ENCODE data around the gene CDC23.
"Not testable (repeated sequence)": the region's sequence is repeated elsewhere in the genome, so short reads cannot be mapped to it uniquely, and the experiment has no call there.

Gene CDC23

GRCh38 chr5:138159666-138160065 lies 53.5 kb downstream of the CDC23 start:
- H3K9ac ChIP-seq (ENCODE audit: low read length in 5 of 5) = no peak overlapping the region
- H3K27me3 ChIP-seq (ENCODE audit: control insufficient read depth in 5 of 5, insufficient read depth in 4 of 5, low read length in 5 of 5) = no peaks in the 10 kb centered on the region
- no peaks in the 10 kb centered on the region for H3K9me3 ChIP-seq (ENCODE audit: control insufficient read depth in 5 of 5, low read length in 5 of 5)
- peaks cover 63 to 84% (median 81%) of the 10 kb centered on the region in 5 donors for H3K36me3 ChIP-seq (ENCODE audit: control insufficient read depth in 5 of 5, insufficient read depth in 5 of 5, low read length in 5 of 5)
- no peaks in the 10 kb centered on the region for H3K4me1 ChIP-seq (ENCODE audit: control insufficient read depth in 5 of 5, insufficient read depth in 5 of 5, low read length in 5 of 5)
- H3K27ac ChIP-seq (ENCODE audit: low read depth, low read length) = no peak overlapping the region
- H3K4me3 ChIP-seq (ENCODE audit: low read depth in 1 of 5, low read length in 5 of 5) = no peak overlapping the region

GRCh38 chr5:138157626-138158025 lies 55.5 kb downstream of the CDC23 start:
- Histone ChIP-seq H3K27ac (ENCODE audit: low read depth, low read length) (no peak overlapping the region), H3K27me3 (ENCODE audit: control insufficient read depth in 5 of 5, insufficient read depth in 4 of 5, low read length in 5 of 5) (no peaks in the 10 kb centered on the region), H3K4me3 (ENCODE audit: low read depth in 1 of 5, low read length in 5 of 5) (no peak overlapping the region), H3K36me3 (ENCODE audit: control insufficient read depth in 5 of 5, insufficient read depth in 5 of 5, low read length in 5 of 5) (peaks cover 47 to 63% (median 61%) of the 10 kb centered on the region in 5 donors), H3K9me3 (ENCODE audit: control insufficient read depth in 5 of 5, low read length in 5 of 5) (no peaks in the 10 kb centered on the region), H3K9ac (ENCODE audit: low read length in 5 of 5) (no peak overlapping the region), H3K4me1 (ENCODE audit: control insufficient read depth in 5 of 5, insufficient read depth in 5 of 5, low read length in 5 of 5) (no peaks in the 10 kb centered on the region)

DNA sequence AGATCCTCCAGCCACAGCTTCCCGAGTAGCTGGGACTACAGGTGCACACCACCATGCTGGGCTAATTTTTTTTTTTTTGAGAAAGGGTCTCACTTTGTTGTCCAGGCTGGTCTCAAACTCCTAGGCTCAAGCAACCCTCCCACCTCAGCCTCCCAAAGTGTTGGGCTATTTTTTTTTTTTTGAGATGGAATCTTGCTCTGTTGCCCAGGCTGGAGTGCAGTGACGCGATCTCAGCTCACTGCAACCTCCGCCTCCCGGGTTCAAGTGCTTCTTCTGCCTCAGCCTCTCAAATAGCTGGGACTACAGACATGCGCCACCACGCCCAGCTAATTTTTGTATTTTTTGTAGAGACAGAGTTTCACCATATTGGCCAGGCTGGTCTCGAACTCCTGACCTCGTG lies 57.1 kb downstream of the CDC23 start:
- H3K27ac ChIP-seq (ENCODE audit: low read depth, low read length); H3K4me1 ChIP-seq (ENCODE audit: control insufficient read depth in 5 of 5, insufficient read depth in 5 of 5, low read length in 5 of 5); H3K9ac ChIP-seq (ENCODE audit: low read length in 5 of 5); H3K4me3 ChIP-seq (ENCODE audit: low read depth in 1 of 5, low read length in 5 of 5); H3K27me3 ChIP-seq (ENCODE audit: control insufficient read depth in 5 of 5, insufficient read depth in 4 of 5, low read length in 5 of 5); H3K9me3 ChIP-seq (ENCODE audit: control insufficient read depth in 5 of 5, low read length in 5 of 5): not testable (repeated sequence)
- peaks cover 40 to 47% (median 46%) of the 10 kb centered on the region in 5 donors for H3K36me3 ChIP-seq (ENCODE audit: control insufficient read depth in 5 of 5, insufficient read depth in 5 of 5, low read length in 5 of 5)

GRCh38 chr5:138149530-138149929 lies 63.6 kb downstream of the CDC23 start:
- Histone ChIP-seq H3K9me3 (ENCODE audit: control insufficient read depth in 5 of 5, low read length in 5 of 5) (no peaks in the 10 kb centered on the region), H3K4me3 (ENCODE audit: low read depth in 1 of 5, low read length in 5 of 5) (no peak overlapping the region), H3K36me3 (ENCODE audit: control insufficient read depth in 5 of 5, insufficient read depth in 5 of 5, low read length in 5 of 5) (no peaks in the 10 kb centered on the region), H3K27me3 (ENCODE audit: control insufficient read depth in 5 of 5, insufficient read depth in 4 of 5, low read length in 5 of 5) (no peaks in the 10 kb centered on the region), H3K9ac (ENCODE audit: low read length in 5 of 5) (no peak overlapping the region), H3K4me1 (ENCODE audit: control insufficient read depth in 5 of 5, insufficient read depth in 5 of 5, low read length in 5 of 5) (no peaks in the 10 kb centered on the region), H3K27ac (ENCODE audit: low read depth, low read length) (no peak overlapping the region)

DNA sequence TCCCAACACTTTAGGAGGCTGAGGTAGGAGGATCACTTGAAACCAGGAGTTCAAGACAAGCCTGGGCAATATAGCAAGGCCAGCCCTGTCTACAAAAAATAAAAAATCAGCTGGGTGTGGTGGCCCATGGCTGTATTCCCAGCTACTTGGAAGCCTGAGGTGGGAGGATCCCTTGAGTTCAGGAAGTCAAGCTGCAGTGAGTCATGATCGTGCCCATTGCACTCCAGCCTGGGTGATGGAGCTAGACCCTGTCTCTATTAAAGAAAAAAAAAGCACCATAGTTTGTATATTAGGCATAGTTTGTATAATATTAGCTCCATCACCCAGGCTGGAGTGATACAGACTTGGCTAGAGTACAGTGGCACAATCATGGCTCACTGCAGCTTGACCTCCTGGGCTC lies 64.3 kb downstream of the CDC23 start:
- Histone ChIP-seq H3K9me3 (ENCODE audit: control insufficient read depth in 5 of 5, low read length in 5 of 5) (no peaks in the 10 kb centered on the region), H3K27ac (ENCODE audit: low read depth, low read length) (no peak overlapping the region), H3K9ac (ENCODE audit: low read length in 5 of 5) (no peak overlapping the region), H3K4me3 (ENCODE audit: low read depth in 1 of 5, low read length in 5 of 5) (no peak overlapping the region), H3K36me3 (ENCODE audit: control insufficient read depth in 5 of 5, insufficient read depth in 5 of 5, low read length in 5 of 5) (no peaks in the 10 kb centered on the region), H3K4me1 (ENCODE audit: control insufficient read depth in 5 of 5, insufficient read depth in 5 of 5, low read length in 5 of 5) (no peaks in the 10 kb centered on the region), H3K27me3 (ENCODE audit: control insufficient read depth in 5 of 5, insufficient read depth in 4 of 5, low read length in 5 of 5) (no peaks in the 10 kb centered on the region)

DNA sequence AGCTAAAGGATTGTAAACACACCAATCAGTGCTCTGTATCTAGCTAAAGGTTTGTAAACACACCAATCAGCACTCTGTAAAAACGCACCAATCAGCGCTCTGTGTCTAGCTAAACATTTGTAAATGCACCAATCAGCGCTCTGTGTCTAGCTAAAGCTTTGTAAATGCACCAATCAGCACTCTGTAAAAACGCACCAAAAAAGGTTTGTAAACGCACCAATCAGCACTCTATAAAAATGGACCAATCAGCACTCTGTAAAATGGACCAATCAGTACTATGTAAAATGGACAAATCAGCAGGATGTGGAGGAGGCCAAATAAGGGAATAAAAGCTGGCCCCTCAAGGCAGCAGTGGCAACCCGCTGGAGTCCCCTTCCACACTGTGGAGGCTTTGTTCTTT lies 69.5 kb downstream of the CDC23 start:
- H3K27ac ChIP-seq (ENCODE audit: low read depth, low read length) = not testable (repeated sequence)

GRCh38 chr5:138141734-138142133 lies 71.4 kb downstream of the CDC23 start:
- Histone ChIP-seq H3K9ac (ENCODE audit: low read length in 5 of 5) (no peak overlapping the region), H3K27ac (ENCODE audit: low read depth, low read length) (no peak overlapping the region), H3K4me1 (ENCODE audit: control insufficient read depth in 5 of 5, insufficient read depth in 5 of 5, low read length in 5 of 5) (peaks cover 0 to 10% (median 3%) of the 10 kb centered on the region in 5 donors), H3K27me3 (ENCODE audit: control insufficient read depth in 5 of 5, insufficient read depth in 4 of 5, low read length in 5 of 5) (no peaks in the 10 kb centered on the region), H3K9me3 (ENCODE audit: control insufficient read depth in 5 of 5, low read length in 5 of 5) (no peaks in the 10 kb centered on the region), H3K36me3 (ENCODE audit: control insufficient read depth in 5 of 5, insufficient read depth in 5 of 5, low read length in 5 of 5) (no peaks in the 10 kb centered on the region), H3K4me3 (ENCODE audit: low read depth in 1 of 5, low read length in 5 of 5) (no peak overlapping the region)

More for the DNA sequence above, 69.5 kb downstream of the CDC23 start:
- H3K4me1 ChIP-seq (ENCODE audit: control insufficient read depth in 5 of 5, insufficient read depth in 5 of 5, low read length in 5 of 5); H3K4me3 ChIP-seq (ENCODE audit: low read depth in 1 of 5, low read length in 5 of 5); H3K27me3 ChIP-seq (ENCODE audit: control insufficient read depth in 5 of 5, insufficient read depth in 4 of 5, low read length in 5 of 5); H3K9ac ChIP-seq (ENCODE audit: low read length in 5 of 5); H3K9me3 ChIP-seq (ENCODE audit: control insufficient read depth in 5 of 5, low read length in 5 of 5); H3K36me3 ChIP-seq (ENCODE audit: control insufficient read depth in 5 of 5, insufficient read depth in 5 of 5, low read length in 5 of 5): not testable (repeated sequence)

GRCh38 chr5:138140268-138140667 lies 72.9 kb downstream of the CDC23 start:
- no peaks in the 10 kb centered on the region for H3K36me3 ChIP-seq (ENCODE audit: control insufficient read depth in 5 of 5, insufficient read depth in 5 of 5, low read length in 5 of 5)
- H3K27ac ChIP-seq (ENCODE audit: low read depth, low read length) = no peak overlapping the region
- no peak overlapping the region for H3K9ac ChIP-seq (ENCODE audit: low read length in 5 of 5)
- no peaks in the 10 kb centered on the region for H3K27me3 ChIP-seq (ENCODE audit: control insufficient read depth in 5 of 5, insufficient read depth in 4 of 5, low read length in 5 of 5)
- no peak overlapping the region for H3K4me3 ChIP-seq (ENCODE audit: low read depth in 1 of 5, low read length in 5 of 5)
- peaks cover 0 to 10% (median 3%) of the 10 kb centered on the region in 5 donors for H3K4me1 ChIP-seq (ENCODE audit: control insufficient read depth in 5 of 5, insufficient read depth in 5 of 5, low read length in 5 of 5)
- H3K9me3 ChIP-seq (ENCODE audit: control insufficient read depth in 5 of 5, low read length in 5 of 5) = no peaks in the 10 kb centered on the region

DNA sequence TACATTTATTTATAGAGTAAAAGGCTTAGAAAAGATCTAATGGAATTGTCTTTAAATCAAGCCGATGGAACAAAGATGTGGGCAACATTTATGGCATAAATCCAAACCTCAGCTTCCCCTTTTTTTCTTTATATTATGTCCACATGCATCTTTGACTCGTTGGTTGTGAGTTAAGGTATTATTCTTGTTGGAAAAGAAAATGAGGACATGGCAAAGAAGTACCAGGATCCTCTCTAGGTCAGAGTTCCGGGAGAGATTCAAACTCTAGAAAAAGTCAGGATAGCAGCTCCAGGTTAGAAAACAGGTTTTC lies 73.4 kb downstream of the CDC23 start:
- Histone ChIP-seq H3K9me3 (ENCODE audit: control insufficient read depth in 5 of 5, low read length in 5 of 5) (no peaks in the 10 kb centered on the region), H3K27ac (ENCODE audit: low read depth, low read length) (no peak overlapping the region), H3K4me3 (ENCODE audit: low read depth in 1 of 5, low read length in 5 of 5) (peak overlapping the region in 4 of 5 donors; percentile 68 to 93 (median 75)), H3K36me3 (ENCODE audit: control insufficient read depth in 5 of 5, insufficient read depth in 5 of 5, low read length in 5 of 5) (no peaks in the 10 kb centered on the region), H3K27me3 (ENCODE audit: control insufficient read depth in 5 of 5, insufficient read depth in 4 of 5, low read length in 5 of 5) (no peaks in the 10 kb centered on the region), H3K4me1 (ENCODE audit: control insufficient read depth in 5 of 5, insufficient read depth in 5 of 5, low read length in 5 of 5) (peaks cover 0 to 10% (median 3%) of the 10 kb centered on the region in 5 donors), H3K9ac (ENCODE audit: low read length in 5 of 5) (no peak overlapping the region)

GRCh38 chr5:138138949-138139780 lies 74.0 kb downstream of the CDC23 start, which contains the start of gene NME5:
TSS of gene NME5 (minus strand) at chr5:138139428. CDS start at chr5:138138780, 648 bp downstream.
- no peak within 1 kb of the TSS for H3K27ac ChIP-seq (ENCODE audit: low read depth, low read length)
- no peaks in the 10 kb centered on the region for H3K9me3 ChIP-seq (ENCODE audit: control insufficient read depth in 5 of 5, low read length in 5 of 5)
- no peaks in the 10 kb centered on the region for H3K36me3 ChIP-seq (ENCODE audit: control insufficient read depth in 5 of 5, insufficient read depth in 5 of 5, low read length in 5 of 5)
- H3K27me3 ChIP-seq (ENCODE audit: control insufficient read depth in 5 of 5, insufficient read depth in 4 of 5, low read length in 5 of 5) = no peaks in the 10 kb centered on the region
- peak within 1 kb of the TSS; percentile 65 to 93 (median 71) for H3K4me3 ChIP-seq (ENCODE audit: low read depth in 1 of 5, low read length in 5 of 5)
- H3K4me1 ChIP-seq (ENCODE audit: control insufficient read depth in 5 of 5, insufficient read depth in 5 of 5, low read length in 5 of 5) = peaks cover 0 to 10% (median 3%) of the 10 kb centered on the region in 5 donors
- peak within 1 kb of the TSS in 2 of 5 donors; percentile 44 to 66 for H3K9ac ChIP-seq (ENCODE audit: low read length in 5 of 5)
